ENCODE results near the gene HDC.

- TF ChIP-seq CTCF (IDR thresholded peaks at IDR 0.05; ENCODE audit: borderline replicate concordance, extremely low read depth, low read length, poor library complexity, severe bottlenecking) (no peak), EZH2 (IDR thresholded peaks at IDR 0.05; ENCODE audit: borderline replicate concordance, low read depth, low read length, severe bottlenecking) (no peak)
These were observed 30.8 kb downstream of the HDC start for GRCh38 chr15:50234764-50235163.
